ENCODE data around the gene ATP1B1. TPM values are rescaled to one million over a fixed set of nuclear protein-coding genes. Genes with fewer than 3 reads are reported as not detected.
"Not testable (repeated sequence)": the region's sequence is repeated elsewhere in the genome, so short reads cannot be mapped to it uniquely, and the experiment has no call there.

ATP1B1 gene
- polyA plus RNA-seq, 4 donors = 182 to 240 (median 227) TPM

DNA sequence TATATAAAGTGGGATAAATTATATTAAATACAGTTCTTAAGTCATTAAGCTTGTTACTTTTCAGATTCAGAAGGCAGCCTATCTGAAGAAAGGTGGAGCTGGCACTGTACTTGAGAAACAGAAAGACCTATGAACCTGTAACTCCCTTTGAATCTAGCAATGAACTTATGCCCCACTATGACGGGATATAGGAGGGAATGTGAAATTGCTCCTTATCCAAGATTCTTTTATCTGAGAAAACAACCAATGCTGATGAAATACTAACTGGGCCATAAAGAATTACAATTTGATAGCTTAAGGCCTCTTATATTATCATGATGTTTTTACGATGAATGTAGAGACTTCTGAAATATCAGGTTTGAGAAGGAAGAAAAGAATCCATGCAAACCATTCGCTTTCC lies 50.1 kb downstream of the ATP1B1 start:
- H3K27ac ChIP-seq (ENCODE audit: low read depth in 1 of 3, low read length in 2 of 3) = peak overlapping the region in 1 of 3 donors; percentile 76
- no peaks in the 10 kb centered on the region for H3K9me3 ChIP-seq (ENCODE audit: control insufficient read depth in 2 of 2, insufficient read depth in 1 of 2, low read depth in 1 of 2, low read length in 1 of 2)
- peak; percentile 75 for FAIRE-seq
- H3K27me3 ChIP-seq (ENCODE audit: control insufficient read depth in 3 of 3, insufficient read depth in 3 of 3, low read length in 3 of 3) = no peaks in the 10 kb centered on the region
- WGBS, 3 donors = 16 to 57% (median 41%) methylated on average over 3 of the region's 3 CpGs
- no peaks in the 10 kb centered on the region for H3K36me3 ChIP-seq (ENCODE audit: control insufficient read depth in 3 of 3, insufficient read depth in 2 of 3, low read depth in 1 of 3, low read length in 3 of 3)
- H3K4me3 ChIP-seq (ENCODE audit: low read depth in 1 of 3, low read length in 3 of 3) = no peak overlapping the region
- DNase-seq = peak; percentile 81 to 93
- peaks cover 0 to 31% (median 10%) of the 10 kb centered on the region in 3 donors for H3K4me1 ChIP-seq (ENCODE audit: control insufficient read depth in 3 of 3, insufficient read depth in 2 of 3, low read depth in 1 of 3, low read length in 2 of 3)

GRCh38 chr1:169160845-169161495 lies 54.5 kb downstream of the ATP1B1 start:
- DNase-seq (no peak), FAIRE-seq (no peak)
- Histone ChIP-seq H3K27me3 (ENCODE audit: control insufficient read depth in 3 of 3, insufficient read depth in 3 of 3, low read length in 3 of 3) (no peaks in the 10 kb centered on the region), H3K36me3 (ENCODE audit: control insufficient read depth in 3 of 3, insufficient read depth in 2 of 3, low read depth in 1 of 3, low read length in 3 of 3) (no peaks in the 10 kb centered on the region), H3K9me3 (ENCODE audit: control insufficient read depth in 2 of 2, insufficient read depth in 1 of 2, low read depth in 1 of 2, low read length in 1 of 2) (no peaks in the 10 kb centered on the region), H3K4me1 (ENCODE audit: control insufficient read depth in 3 of 3, insufficient read depth in 2 of 3, low read depth in 1 of 3, low read length in 2 of 3) (peaks cover 0 to 18% (median 7%) of the 10 kb centered on the region in 3 donors), H3K27ac (ENCODE audit: low read depth in 1 of 3, low read length in 2 of 3) (peak overlapping the region in 1 of 3 donors; percentile 20), H3K4me3 (ENCODE audit: low read depth in 1 of 3, low read length in 3 of 3) (no peak overlapping the region)
- 81 to 92% (median 92%) methylated on average over 3 of the region's 3 CpGs for WGBS, 3 donors

- DNase-seq (peak in 1 of 2 donors; percentile 43), FAIRE-seq (no peak)
- H3K27me3 ChIP-seq (ENCODE audit: control insufficient read depth in 3 of 3, insufficient read depth in 3 of 3, low read length in 3 of 3) = no peaks in the 10 kb centered on the region
- H3K27ac ChIP-seq (ENCODE audit: low read depth in 1 of 3, low read length in 2 of 3) = no peak overlapping the region
- H3K36me3 ChIP-seq (ENCODE audit: control insufficient read depth in 3 of 3, insufficient read depth in 2 of 3, low read depth in 1 of 3, low read length in 3 of 3) = no peaks in the 10 kb centered on the region
- no peak overlapping the region for H3K4me3 ChIP-seq (ENCODE audit: low read depth in 1 of 3, low read length in 3 of 3)
- no peaks in the 10 kb centered on the region for H3K9me3 ChIP-seq (ENCODE audit: control insufficient read depth in 2 of 2, insufficient read depth in 1 of 2, low read depth in 1 of 2, low read length in 1 of 2)
- 32 to 72% (median 54%) methylated on average over 4 of the region's 4 CpGs for WGBS, 3 donors
- H3K4me1 ChIP-seq (ENCODE audit: control insufficient read depth in 3 of 3, insufficient read depth in 2 of 3, low read depth in 1 of 3, low read length in 2 of 3) = peaks cover 0 to 15% (median 7%) of the 10 kb centered on the region in 3 donors
These were observed 55.2 kb downstream of the ATP1B1 start for GRCh38 chr1:169161496-169162194.

DNA sequence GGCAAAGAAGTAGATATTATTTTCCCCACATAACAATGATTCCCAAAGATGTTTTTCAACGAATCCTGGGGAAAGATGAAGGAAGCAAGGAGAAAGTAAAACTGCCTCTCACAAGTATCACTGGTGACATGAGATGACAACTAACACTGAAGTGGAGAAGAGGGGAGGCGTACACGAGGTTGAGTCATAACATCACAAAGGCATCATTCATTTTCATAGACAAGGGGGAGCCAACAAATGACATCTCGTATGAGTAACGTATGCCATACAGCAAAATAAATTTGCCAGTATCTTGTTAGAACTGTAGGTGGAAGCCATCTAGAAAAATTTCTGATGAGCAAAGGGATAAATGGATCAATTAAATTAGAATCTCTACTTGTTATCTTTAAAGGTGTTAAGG lies 56.6 kb downstream of the ATP1B1 start:
- Histone ChIP-seq H3K36me3 (ENCODE audit: control insufficient read depth in 3 of 3, insufficient read depth in 2 of 3, low read depth in 1 of 3, low read length in 3 of 3) (peaks cover 0 to 1% (median 0%) of the 10 kb centered on the region in 3 donors), H3K27me3 (ENCODE audit: control insufficient read depth in 3 of 3, insufficient read depth in 3 of 3, low read length in 3 of 3) (no peaks in the 10 kb centered on the region), H3K4me3 (ENCODE audit: low read depth in 1 of 3, low read length in 3 of 3) (no peak overlapping the region), H3K9me3 (ENCODE audit: control insufficient read depth in 2 of 2, insufficient read depth in 1 of 2, low read depth in 1 of 2, low read length in 1 of 2) (no peaks in the 10 kb centered on the region), H3K4me1 (ENCODE audit: control insufficient read depth in 3 of 3, insufficient read depth in 2 of 3, low read depth in 1 of 3, low read length in 2 of 3) (peaks cover 0 to 3% (median 2%) of the 10 kb centered on the region in 3 donors), H3K27ac (ENCODE audit: low read depth in 1 of 3, low read length in 2 of 3) (no peak overlapping the region)
- FAIRE-seq (no peak), DNase-seq (no peak)
- WGBS, 3 donors = 63 to 69% (median 67%) methylated on average over 5 of the region's 5 CpGs

DNA sequence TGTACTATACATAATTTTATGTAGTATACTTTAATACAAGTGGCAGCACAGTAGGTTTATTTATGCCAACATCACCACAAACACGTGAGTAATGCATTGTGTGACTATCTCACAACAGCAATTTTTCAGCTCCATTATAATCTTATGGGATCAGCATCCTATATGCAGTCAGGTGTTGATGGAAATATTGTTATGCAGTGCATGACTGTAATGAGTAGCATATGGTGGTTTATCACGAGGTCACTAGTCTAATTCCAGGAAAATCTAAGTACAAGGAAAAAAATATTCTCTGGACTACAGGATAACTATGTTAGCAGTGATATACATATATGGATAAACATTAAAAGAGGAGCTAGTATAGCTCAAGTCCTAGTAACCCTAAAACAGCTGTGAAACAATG lies 69.0 kb downstream of the ATP1B1 start:
- no peak overlapping the region for H3K27ac ChIP-seq (ENCODE audit: low read depth in 1 of 3, low read length in 2 of 3)
- no peaks in the 10 kb centered on the region for H3K36me3 ChIP-seq (ENCODE audit: control insufficient read depth in 3 of 3, insufficient read depth in 2 of 3, low read depth in 1 of 3, low read length in 3 of 3)
- no peak overlapping the region for H3K4me3 ChIP-seq (ENCODE audit: low read depth in 1 of 3, low read length in 3 of 3)
- FAIRE-seq (no peak), DNase-seq (no peak)
- 50 to 66% (median 64%) methylated on average over 2 of the region's 2 CpGs for WGBS, 3 donors
- H3K4me1 ChIP-seq (ENCODE audit: control insufficient read depth in 3 of 3, insufficient read depth in 2 of 3, low read depth in 1 of 3, low read length in 2 of 3) = no peaks in the 10 kb centered on the region
- no peaks in the 10 kb centered on the region for H3K9me3 ChIP-seq (ENCODE audit: control insufficient read depth in 2 of 2, insufficient read depth in 1 of 2, low read depth in 1 of 2, low read length in 1 of 2)
- no peaks in the 10 kb centered on the region for H3K27me3 ChIP-seq (ENCODE audit: control insufficient read depth in 3 of 3, insufficient read depth in 3 of 3, low read length in 3 of 3)

- WGBS, 3 donors = 90 to 96% (median 94%) methylated on average over 3 of the region's 3 CpGs
These were observed 72.9 kb downstream of the ATP1B1 start for GRCh38 chr1:169179431-169179830.

DNA sequence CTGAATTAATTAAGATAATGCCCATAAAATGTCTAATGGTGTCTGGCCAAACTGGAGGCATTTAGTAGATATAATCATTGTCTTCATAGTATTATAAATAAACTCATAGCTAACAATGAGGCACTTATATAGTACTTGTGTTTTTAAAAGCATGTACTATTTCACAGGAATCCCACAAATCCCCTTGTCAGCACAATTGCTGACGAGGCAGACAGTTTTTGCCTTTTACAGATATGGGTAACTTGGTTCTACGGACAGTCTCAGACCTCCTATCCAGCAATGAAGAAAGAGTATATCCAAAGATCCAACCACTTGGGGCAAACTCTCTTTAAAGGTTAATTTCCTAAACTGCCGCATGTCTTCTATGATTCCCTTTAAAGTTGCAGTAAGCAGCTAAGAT lies 73.7 kb downstream of the ATP1B1 start:
- no peaks in the 10 kb centered on the region for H3K4me1 ChIP-seq (ENCODE audit: control insufficient read depth in 3 of 3, insufficient read depth in 2 of 3, low read depth in 1 of 3, low read length in 2 of 3)
- H3K9me3 ChIP-seq (ENCODE audit: control insufficient read depth in 2 of 2, insufficient read depth in 1 of 2, low read depth in 1 of 2, low read length in 1 of 2) = no peaks in the 10 kb centered on the region
- no peaks in the 10 kb centered on the region for H3K27me3 ChIP-seq (ENCODE audit: control insufficient read depth in 3 of 3, insufficient read depth in 3 of 3, low read length in 3 of 3)
- 92 to 98% (median 93%) methylated on average over 3 of the region's 3 CpGs for WGBS, 3 donors
- H3K27ac ChIP-seq (ENCODE audit: low read depth in 1 of 3, low read length in 2 of 3) = no peak overlapping the region
- FAIRE-seq (no peak), DNase-seq (no peak)
- no peak overlapping the region for H3K4me3 ChIP-seq (ENCODE audit: low read depth in 1 of 3, low read length in 3 of 3)
- no peaks in the 10 kb centered on the region for H3K36me3 ChIP-seq (ENCODE audit: control insufficient read depth in 3 of 3, insufficient read depth in 2 of 3, low read depth in 1 of 3, low read length in 3 of 3)

More at GRCh38 chr1:169179431-169179830, 72.9 kb downstream of the ATP1B1 start:
- not testable (repeated sequence) for H3K4me3 ChIP-seq (ENCODE audit: low read depth in 1 of 3, low read length in 3 of 3); H3K27ac ChIP-seq (ENCODE audit: low read depth in 1 of 3, low read length in 2 of 3); H3K4me1 ChIP-seq (ENCODE audit: control insufficient read depth in 3 of 3, insufficient read depth in 2 of 3, low read depth in 1 of 3, low read length in 2 of 3); H3K9me3 ChIP-seq (ENCODE audit: control insufficient read depth in 2 of 2, insufficient read depth in 1 of 2, low read depth in 1 of 2, low read length in 1 of 2); H3K36me3 ChIP-seq (ENCODE audit: control insufficient read depth in 3 of 3, insufficient read depth in 2 of 3, low read depth in 1 of 3, low read length in 3 of 3); FAIRE-seq; H3K27me3 ChIP-seq (ENCODE audit: control insufficient read depth in 3 of 3, insufficient read depth in 3 of 3, low read length in 3 of 3); DNase-seq
